SHP77 (cell line): ENCODE measurements around the gene DDX31.
"Not testable (repeated sequence)": the region's sequence is repeated elsewhere in the genome, so short reads cannot be mapped to it uniquely, and the experiment has no call there.

Experiments
- DNase-seq, 2 experiments: peaks; one replicate each; lab custom pipeline; 2025; lab: John Stamatoyannopoulos, UW

DDX31 gene

GRCh38 chr9:132669698-132670456, at the start of gene DDX31:
Gene DDX31 (minus strand): TSS chr9:132669983. CDS start chr9:132669934, 49 bp downstream.
- DNase-seq: peak; percentile 40 to 74

DNA sequence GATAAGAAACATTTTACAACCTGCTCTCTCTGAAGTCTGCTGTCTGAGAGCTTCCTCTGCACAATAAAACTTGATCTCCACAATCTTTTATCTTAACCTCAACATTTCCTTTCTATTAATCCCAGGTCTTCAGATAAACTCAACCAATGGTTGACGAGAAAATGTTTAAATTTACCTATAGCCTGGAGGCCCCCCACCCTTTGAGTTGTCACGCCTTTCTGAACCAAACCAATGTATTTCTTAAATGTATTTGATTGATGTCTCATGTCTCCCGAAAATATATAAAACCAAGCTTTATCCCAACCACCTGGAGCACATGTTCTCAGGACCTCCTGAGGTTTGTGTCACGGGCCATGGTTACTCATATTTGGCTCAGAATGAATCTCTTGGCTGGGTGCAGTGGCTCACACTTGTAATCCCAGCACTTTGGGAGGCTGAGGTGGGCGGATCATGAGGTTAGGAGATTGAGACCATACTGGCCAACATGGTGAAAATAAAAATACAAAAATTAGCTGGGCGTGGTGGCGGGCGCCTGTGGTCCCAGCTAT, 48.7 kb upstream of the DDX31 start:
- DNase-seq: not testable (repeated sequence)

DNA sequence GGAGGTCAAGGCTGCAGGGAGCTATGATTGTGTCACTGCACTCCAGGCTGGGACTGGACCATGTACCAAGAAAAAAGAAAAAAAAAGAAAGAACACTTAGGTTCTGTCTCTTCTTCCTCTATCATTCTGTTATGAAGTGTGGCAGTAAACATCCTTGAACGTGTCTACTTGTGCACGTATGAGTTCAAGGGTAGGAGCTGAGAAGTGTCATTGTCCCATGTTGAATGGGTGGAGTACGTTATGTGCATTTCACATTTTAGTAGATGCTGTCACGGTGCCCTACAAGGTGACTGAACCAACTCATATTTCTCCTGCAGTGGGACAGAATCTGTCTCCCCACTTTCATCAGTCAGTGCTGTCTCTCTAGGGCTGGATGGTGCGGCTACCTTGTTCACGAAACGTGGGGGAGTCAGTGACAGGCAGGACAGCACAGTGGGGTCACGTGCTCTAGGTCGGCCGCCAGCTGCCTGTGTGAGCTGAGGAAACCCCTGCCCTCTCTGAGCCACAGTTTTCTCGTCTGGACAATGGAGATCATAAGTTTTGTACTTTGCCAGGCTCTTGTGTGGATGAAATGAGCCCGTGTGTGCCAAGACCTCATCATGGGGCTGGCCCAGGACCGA, 47.7 kb upstream of the DDX31 start:
- no peak for DNase-seq

DNA sequence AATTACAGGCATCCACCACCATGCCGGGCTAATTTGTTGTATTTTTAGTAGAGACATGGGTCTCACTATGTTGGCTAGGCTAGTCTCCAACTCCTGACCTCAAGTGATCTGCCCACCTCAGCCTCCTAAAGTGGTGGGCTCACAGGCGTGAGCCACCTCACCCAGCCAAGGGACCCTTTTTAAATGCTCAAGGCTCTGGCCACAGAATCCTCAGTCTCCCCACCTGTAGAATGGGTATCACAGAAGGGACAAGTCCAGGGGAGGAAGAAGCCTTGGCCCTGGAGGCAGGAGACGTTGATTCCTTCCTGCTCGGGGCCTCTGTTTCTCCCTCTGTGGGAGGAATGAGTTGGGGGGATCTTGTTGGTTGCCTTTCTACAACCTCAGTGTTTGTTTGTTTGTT, 46.2 kb upstream of the DDX31 start:
- no peak for DNase-seq

DNA sequence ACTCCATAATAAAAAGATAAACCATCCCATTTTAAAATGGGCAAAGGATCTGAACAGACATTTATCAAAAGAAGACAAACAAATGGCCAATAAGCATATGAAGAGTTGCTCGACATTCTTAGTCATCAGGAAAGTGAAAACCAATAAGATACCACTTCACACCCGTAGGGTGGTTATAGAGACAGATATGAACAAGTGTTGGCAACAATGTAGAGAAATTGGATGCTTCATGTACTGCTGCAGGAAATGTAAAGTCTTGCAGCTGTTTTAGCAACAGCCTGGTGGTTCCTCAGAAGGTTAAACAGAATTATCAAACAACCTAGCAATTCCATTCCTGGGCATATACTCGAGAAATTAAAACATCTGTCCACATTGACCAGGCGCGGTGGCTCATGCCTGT, 43.0 kb upstream of the DDX31 start:
- DNase-seq: no peak

DNA sequence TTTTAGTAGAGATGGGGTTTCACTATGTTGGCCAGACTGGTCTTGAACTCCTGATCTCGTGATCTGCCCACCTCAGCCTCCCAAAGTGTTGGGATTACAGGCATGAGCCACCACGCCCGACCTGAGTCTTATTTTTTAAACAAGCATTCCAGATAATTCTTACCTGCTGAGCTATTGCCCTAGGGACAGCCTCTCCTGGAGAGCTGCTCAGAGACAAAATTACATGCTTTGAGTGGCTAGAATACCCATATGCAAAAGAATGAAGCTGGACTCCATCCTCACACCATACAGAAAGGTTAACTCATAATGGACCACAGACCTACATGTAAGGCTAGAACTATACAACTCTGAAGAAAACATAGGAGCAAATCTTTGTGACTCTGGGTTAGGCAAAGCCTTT, 42.1 kb upstream of the DDX31 start:
- no peak for DNase-seq

GRCh38 chr9:132711152-132711551, 41.4 kb upstream of the DDX31 start:
- not testable (repeated sequence) for DNase-seq

- no peak for DNase-seq
Measured at GRCh38 chr9:132710333-132710732, 40.5 kb upstream of the DDX31 start.

DNA sequence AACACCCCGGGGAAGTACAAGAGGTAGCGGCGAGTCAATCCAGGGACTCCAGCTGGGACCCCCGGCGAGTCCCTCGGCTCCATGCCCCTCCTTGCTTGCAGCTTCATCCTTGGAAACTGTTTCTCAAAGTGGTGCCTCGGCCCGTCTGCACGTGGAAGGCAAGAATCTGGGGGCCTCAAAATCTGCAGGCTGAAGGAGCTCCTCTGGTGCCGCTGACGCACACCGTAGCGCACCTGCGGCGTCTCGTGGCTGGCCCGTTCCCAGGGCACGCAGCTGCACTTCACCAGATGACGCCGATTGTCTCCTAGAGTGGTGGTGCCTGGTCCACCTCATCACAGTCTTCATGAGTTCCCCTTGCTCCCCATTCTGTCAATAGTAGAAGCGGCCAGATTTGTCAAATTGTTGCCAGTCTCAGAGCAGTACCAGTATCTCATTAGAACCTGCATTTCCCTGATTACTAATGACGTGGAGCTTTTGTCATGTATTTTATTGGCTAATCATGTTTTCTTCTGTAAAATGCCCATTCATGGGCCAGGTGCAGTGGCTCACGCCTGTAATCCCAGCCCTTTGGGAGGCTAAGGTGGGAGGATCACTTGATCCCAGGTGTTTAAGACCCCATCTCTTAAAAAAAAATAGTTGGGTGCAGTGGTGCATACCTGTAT, 39.1 kb upstream of the DDX31 start:
- DNase-seq: peak; percentile 56 to 57

GRCh38 chr9:132708239-132708638, 38.5 kb upstream of the DDX31 start:
- no peak for DNase-seq

- no peak for DNase-seq
Measured at GRCh38 chr9:132703336-132703735, 33.6 kb upstream of the DDX31 start.

DNA sequence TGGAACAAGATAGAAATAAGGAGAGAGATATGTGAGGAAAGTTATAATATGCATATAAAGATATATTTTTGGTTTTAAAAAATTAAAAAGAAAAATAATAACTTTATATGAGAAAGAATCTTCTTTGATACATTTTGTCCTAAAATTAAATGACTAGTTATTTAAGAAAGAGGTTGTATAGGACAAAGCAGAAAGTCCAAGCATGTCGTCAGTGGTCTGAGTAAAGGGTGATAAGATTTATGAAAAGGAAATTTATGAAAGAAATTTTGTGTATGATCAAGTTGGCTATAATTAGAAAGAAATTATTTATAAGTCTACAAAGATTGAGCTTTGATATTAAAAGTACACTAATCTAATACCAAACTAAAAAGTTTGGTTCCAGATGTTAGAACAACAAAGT, 32.5 kb upstream of the DDX31 start:
- no peak for DNase-seq

DNA sequence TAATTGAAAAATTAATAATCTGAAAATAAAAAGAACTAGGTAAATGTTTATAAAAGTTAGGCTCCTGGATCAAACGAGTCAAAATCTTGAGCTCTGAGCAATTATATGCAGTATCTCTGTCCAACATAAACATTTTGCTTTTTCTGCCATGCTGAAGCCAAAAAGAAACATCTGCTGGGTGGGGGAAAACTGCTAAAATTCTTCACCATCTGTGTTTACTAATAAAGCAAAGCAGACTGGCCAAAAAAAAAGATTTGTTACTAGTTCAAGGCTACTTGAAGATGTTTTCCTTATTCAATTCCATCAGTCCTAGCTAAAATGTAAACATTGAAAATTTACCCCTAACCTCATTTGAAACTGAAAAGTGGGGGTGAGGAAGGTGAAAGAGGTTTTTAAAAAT, 30.2 kb upstream of the DDX31 start:
- no peak for DNase-seq

DNA sequence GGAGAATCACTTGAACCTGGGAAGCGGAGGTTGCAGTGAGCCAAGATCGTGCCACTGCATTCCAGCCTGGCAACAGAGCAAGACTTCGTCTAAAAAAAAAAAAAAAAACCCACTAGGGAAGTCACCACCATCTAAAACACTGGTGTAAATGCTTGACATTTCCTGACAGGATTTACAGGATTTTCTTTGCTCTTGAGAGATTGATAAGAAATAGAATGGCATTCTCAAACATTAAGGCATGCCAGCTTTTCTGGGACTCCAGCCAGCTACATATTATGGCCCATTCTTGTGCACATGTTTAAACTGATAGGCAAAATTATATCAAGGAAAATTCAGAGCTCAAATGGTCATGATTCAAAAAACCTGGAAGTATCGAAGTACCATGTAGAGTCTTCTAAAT, 29.2 kb upstream of the DDX31 start:
- no peak for DNase-seq

- no peak for DNase-seq
Measured at GRCh38 chr9:132697230-132697629, 27.4 kb upstream of the DDX31 start.

GRCh38 chr9:132694144-132694543, 24.4 kb upstream of the DDX31 start:
- no peak for DNase-seq

DNA sequence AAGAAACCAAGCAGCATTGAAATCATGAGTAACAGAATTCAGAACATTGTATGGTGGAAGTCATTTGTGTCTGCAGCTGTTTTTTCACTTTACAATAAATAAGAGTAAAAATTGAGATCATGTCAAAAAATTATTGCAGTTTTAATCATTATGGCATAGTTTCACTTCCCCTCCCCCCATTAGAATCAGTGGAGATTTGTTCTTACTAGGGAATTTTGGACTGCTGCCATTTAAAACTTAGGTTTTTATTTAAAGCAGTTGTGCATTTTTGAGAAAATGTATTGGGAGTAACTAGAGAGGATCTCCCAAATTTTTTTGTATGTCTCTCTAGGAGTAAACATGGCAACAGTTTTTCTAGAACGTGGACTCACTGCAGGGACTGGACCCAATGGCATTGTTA, 20.9 kb upstream of the DDX31 start:
- no peak for DNase-seq

DNA sequence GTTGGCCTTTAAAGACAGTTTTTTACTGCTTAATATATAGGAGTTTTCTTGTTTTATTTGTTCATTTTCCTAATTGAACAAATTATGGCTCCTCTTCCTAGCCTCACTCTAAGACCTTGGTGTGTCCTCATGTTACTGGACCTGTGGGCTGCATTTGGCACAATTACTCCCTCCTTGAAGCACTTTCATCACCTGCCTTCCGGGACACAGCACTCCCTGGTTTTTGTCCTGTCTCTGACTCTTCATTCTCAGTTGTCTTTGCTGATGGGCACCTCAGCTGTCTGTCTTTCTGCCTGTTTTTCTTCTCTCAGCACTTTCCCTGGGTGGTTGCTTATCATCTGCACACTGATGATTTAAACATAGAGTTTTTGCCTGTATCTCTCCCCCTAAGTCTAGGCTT, 14.1 kb upstream of the DDX31 start:
- no peak for DNase-seq

DNA sequence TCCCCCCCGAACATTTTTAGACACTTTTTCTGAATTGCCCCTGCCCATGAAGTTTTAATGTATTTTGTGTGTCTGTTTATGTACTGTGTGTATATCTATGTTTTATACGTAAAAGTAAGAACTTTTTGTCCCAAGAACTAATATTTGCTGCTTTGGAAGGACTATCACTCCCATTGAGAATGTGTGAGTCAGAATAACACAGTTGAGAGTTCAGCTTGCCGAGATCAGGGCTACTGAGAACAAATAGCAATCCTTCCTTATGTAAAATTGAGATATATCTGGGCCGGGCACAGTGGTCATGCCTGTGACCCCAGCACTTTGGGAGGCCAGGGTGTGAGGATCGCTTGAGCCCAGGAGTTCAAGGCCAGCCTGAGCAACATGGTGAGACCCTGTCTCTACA, 11.8 kb upstream of the DDX31 start:
- DNase-seq: no peak

GRCh38 chr9:132679946-132680625, 10.3 kb upstream of the DDX31 start:
- no peak for DNase-seq

- no peak for DNase-seq
Measured at GRCh38 chr9:132677976-132678375, 8.2 kb upstream of the DDX31 start.

GRCh38 chr9:132674485-132674884, 4.7 kb upstream of the DDX31 start:
- DNase-seq: no peak
